SKM-1 treated with dmso at 0.1 percent for 144 hours (cell line): ENCODE results near the gene AKAP7.

Source experiments
- DNase-seq: peaks from one replicate; lab custom pipeline; 2025; ENCODE audit not compliant: unreplicated experiment; lab: John Stamatoyannopoulos, UW

The AKAP7 gene

DNA sequence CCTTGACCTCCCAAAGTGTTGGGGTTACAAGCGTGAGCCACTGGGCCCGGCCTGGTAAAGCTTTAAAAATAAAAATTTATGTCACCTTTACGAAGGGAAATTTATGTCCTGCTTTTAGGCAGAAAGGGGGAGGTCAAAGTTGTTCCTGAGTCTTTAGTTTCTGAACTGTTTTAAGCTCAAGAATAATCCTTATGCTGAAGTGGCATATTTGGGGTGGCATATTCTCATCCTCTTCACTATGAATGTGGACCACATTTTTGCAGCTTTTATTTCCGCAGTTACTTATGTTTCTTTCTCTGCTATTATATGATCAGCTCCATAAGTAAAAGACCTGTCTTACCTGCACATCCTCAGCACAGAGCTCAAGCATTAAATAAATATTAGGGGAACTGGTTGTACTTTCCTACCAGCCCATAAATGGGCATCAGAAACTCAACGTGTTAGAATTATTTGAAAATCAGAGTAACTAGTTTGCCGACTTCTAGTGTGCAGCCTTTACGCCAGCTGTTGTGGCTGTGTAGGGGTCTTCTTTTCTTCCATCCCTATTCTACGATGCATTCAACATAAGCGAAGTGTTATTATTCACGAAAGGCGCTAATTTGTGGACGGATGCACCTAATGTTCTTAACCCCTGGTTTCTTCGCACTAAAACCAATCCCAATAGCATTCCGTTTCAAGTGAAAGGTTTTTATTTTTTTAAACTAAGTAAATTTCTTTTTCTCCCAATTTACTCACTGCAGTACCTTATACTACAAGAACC lies 867 bp upstream of the AKAP7 start:
- no peak for DNase-seq

DNA sequence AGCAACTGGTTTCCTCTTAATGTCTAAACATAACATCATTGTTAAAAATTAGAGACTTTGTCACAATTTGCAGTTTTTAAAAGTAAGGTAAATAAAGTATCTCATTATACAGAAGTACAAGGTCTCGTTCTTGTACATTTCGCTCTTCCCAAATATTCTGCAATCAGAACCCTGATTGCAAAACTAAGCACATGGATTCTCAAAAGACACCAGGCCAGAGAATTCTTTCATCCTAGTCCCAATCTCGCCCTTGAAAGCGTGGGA lies 355 bp upstream of the AKAP7 start:
- DNase-seq = no peak

DNA sequence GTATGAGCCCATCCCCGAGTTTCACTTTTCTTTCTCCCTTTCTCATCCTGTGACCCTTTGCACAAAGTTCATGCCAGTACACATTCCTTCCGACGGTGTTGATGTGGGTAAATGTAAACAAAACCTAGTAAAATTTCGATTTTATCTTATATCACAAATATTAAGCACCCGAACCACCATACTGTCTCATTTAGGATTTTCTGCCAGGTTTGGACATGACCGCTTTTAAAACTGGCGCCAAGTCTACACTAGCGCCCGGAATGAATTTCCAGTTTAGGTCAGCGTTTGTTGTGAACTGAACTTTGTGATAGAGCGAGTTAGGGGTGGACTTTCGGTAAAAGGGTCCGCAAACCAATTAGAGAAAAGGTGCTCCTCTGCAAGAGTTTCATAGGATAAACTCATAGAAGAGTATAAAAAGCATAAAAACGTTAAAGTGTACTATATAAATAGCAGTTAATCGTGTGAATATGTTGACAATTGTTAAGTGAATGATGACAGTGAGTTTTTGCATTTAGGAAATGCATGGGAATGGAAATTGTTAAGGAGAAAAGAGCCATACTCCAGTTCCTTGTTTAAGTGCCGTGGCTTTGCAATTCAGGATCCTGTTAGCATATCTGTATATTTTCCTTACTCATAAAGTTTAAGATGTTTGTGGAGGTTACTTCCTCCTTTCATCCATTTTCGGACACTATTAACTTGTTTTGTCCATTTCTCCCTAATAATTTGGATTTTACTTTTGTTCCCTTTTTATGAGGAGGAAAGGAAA lies 937 bp downstream of the AKAP7 start:
- no peak for DNase-seq

DNA sequence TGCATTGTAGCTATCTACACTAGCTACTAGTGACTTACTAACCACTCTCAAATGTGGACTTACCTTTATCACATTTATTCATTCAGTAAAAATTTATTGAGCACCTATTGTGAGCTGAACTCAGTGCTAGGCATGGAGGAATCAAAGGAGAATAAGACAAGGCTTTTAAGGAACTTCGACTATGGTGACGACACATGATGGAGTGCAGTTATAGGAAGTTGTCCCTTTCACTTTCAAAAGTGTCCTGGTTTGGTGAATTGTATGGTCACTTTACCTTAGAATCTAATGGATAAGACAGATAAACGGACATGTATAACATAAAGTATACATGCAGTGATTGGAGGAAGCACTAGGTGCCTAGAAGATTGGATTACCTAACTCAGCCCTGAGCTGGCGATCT lies 4.3 kb downstream of the AKAP7 start:
- peak; percentile 34 for DNase-seq

DNA sequence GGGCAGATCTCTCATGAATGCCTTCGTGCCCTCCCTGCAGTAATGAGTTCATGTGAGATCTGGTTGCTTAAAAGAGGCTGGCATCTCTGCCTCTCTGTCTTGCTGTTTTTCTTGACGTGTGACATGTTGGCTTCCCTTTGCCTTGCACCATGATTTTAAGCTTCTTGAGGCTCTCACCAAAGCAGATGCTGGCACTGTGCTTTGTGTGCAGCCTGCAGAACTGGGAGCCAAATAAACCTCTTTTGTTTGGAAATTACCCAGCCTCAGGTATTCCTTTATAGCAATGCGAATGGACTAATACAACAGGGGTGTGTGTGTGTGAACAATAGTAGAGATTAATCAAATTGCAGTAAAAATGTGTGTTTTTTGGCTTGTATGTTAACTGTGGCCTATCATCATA lies 8.1 kb downstream of the AKAP7 start:
- no peak for DNase-seq

DNA sequence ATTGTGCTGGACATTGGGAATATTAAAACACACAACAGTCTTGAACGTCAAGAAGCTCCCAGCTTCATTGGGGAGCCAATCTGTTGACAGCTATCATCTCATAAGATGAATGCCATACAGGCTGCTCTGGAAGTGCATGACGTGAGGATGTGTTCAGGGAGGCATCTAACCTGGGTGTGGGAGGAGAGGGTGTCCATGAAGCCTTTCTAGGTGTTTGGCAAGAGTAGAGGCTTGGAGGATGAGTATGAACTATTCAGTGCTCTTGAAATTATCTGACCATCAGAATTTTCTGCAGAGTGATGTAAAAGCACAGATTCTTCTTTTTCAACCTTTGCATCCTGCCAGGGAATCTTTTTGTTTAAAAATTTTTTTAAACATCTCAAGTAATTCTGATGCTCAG lies 11.6 kb downstream of the AKAP7 start:
- no peak for DNase-seq

DNA sequence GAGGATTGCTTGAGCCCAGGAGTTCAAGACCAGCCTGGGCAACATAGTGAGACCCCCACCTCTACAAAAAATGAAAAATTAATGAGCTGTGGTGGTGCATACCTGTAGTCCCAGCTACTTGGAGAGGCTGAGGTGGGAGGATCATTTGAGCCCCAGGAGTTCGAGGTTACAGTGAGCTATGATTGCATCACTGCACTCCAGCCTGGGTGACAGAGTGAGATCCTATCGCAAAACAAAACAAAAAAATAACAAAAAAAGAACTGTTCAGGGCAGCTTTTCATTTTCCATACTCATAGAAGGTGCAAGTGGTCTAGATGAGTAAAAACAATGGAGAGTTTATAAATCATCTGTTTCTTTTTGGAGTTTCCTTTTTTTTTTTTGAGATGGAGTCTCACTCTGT lies 21.1 kb downstream of the AKAP7 start:
- no peak for DNase-seq

DNA sequence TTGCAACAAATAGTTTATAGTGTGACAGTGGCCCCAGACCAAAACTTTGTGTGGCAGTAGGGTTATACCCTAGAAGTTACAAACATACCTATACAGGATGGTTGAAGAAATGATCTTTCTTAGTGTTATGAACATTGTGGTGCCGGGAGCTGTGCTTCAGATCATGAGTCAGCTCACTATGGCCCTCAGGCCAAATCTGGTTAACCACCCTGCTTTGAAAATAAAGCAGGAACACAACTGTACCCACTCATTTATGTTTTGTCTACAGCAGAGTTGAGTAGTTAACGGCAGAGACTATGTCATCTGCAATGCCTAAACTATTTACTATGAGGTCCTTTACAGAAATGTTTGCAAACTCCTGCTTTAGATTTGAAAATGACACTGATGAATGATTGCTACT lies 24.3 kb downstream of the AKAP7 start:
- no peak for DNase-seq

DNA sequence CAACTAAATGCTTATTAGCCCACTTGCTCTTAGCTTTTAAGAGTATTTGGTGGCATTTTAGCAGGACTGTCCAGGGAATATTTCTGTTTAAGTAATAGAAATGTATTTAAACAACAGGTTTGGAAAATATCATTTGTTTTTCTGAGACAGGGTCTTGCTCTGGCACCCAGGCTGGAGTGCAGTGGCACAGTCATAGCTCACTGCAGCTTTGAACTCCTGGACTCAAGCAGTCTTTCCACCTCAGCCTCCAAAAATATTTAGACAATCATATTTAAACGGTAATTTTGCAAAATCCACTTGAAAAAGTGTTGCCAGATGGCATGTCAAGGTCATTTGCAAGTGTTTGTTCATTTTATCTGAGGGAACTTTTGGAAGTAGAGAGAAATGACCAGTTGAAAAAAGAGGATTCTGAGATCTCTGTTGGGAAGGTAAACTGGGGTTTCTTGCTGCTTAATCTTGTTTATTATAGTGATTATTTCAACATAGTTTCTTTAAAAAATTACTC lies 25.0 kb downstream of the AKAP7 start:
- no peak for DNase-seq

DNA sequence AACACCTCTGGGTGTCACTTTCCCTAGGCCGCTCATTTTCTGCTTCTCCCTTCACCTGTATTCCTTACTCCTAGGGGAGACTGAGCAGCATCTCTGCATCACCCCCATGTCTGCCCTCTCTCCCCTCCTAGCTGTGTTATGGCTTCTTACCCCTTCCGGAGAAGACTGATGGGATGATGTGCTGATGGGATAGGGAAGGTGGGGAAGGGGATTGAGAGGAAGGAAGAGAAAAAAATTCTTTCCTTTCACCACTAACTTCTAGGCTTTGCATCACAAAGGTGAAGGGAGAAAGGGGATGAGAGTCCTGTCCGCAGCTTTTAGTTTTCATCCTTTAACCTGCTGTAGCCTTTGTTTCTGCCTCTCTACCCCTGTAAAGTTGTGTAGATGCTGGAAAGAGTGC lies 26.7 kb downstream of the AKAP7 start:
- DNase-seq = no peak

DNA sequence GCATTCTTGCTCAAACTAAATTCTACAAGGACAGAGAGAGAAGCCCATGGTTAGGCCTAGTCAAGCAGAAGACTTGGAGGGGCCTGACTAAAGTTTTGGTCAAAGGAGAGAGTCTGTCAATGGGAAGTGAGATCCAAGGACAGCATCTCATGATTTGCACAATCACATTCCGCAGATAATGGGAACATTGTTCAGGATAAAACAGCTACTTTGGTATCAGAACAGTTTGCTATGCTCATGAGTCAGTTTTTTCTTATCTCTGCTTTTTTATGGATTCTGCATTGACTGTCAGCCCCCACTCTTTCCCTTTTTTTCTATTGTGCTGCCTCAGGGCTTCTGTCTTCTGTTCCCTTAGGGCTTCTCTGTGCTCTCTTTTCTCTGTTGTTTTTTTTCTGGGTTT lies 28.6 kb downstream of the AKAP7 start:
- DNase-seq = no peak

DNA sequence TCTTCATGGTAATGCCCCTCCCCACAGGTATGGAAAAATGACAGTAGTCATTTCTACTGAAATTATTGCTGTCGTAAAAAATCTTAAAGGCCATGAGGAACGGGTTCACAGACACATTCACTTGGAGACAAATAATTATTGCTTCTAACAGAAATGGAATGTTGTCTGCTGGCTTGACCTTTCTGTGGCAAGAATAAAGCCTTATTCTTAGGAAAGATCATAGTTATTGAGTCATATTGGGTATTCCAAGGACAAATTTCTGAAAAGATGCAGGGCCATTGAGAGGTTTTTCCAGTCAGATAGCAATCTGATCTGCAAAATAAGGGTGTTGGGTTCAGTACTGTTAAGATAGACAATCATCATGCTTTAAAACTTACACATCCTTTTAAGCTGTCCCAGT lies 29.2 kb downstream of the AKAP7 start:
- DNase-seq = no peak

DNA sequence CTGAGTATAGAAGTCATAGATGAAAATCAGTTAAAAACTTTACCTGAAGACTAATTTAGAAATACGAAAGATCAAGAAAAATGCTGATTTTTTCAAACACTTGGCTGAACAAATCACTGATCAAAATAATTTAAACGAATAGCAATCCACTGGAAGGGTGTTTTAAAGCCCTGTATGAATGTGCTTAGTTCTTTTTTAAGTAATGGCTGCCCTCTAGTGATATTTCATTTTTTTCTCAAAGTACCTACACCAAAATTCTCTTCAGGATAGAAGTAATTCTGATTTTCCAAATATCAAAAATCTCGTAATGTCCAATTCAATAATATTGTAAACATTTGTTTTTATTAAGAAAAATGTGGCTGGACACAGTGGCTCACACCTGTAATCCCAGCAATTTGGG lies 32.5 kb downstream of the AKAP7 start:
- no peak for DNase-seq

DNA sequence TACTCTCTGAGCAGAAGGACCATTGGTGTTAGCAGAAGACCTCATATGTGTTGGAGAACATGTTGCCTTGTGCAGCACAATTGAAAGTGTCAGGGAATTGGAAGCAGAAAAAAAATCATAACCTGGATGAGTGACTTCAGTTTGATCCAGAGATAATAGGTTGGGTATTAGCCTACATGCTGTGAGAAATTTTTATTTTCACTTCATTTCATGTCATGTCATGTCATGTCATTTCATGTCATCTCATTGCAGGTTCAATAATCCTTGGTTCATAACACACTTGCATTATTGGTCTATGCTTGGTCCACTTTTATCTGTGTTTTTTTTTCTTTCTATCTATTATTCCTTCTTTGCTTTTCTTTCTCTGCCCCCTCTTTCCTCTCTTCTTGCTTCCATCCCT lies 34.3 kb downstream of the AKAP7 start:
- no peak for DNase-seq

DNA sequence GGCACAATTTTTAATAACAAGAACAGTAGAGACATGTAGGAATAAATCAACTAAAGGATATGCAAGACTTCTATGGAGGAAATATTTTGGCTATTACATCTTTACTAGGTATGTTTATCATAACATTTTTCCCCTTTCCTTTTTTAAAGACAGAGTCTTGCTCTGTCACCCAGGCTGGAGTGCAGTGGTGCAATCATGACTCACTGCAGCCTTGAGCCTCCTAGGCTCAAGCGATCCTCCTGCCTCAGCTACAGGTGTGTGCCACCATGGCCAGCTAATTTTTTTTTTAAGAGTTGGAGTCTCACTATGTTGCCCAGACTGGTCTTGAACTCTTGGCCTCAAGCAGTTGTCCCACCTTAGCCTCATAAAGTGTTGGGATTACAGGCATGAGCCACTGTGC lies 37.0 kb downstream of the AKAP7 start:
- no peak for DNase-seq

DNA sequence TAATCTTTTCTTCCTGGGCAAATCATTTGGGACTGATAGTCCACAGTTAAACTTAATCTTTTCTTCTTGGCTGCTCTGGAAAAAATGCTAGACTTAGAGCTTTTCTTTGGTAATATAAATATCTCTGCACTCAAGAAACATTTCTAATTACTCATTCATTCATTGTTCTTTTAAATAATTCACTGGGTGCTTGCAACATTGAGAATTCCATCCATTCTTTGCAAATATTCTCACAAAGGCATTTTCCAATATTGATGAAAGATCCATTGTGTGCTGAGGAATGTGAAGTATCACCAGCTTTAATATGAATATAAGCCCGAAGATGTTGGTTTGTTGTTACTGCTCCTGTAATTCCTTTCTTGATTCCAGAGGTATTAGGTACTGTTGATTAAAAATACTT lies 38.4 kb downstream of the AKAP7 start:
- no peak for DNase-seq

DNA sequence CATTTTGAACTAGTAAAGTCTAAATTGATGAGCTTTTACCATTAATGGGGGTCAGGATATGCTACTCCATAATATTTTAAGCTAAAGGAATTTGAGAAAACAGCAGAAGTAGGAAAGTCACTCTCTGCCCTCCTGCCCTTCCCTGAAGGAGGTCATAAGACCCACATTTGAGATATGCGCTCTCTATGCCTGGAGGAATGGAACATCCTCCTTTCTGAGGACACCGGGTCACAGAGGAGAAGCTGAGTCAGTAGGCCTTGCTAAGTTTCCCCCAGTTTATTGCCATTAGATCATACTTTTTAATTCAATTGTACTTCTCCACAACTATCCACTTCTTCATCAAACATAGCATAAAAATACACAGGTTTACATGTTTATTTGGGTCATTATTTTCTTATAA lies 40.3 kb downstream of the AKAP7 start:
- no peak for DNase-seq

DNA sequence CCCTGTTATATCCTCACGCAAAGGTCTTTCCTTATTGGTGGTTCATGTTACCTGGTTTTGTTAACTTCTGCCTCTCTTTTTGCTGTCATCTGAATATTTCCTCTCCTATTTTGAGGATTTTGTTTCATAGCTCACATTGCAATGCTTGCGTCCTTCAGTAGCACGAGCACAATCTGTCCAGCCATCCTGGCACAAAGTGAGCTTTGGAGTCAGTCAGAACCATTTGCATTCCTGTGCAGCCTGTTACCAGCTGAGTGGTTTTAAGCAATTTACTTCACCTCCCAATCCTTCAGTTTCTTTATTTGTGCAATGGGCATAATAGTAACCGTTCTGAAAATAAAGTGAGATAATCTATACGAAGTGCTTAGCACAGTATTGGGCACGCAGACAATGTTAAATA lies 42.7 kb downstream of the AKAP7 start:
- no peak for DNase-seq

DNA sequence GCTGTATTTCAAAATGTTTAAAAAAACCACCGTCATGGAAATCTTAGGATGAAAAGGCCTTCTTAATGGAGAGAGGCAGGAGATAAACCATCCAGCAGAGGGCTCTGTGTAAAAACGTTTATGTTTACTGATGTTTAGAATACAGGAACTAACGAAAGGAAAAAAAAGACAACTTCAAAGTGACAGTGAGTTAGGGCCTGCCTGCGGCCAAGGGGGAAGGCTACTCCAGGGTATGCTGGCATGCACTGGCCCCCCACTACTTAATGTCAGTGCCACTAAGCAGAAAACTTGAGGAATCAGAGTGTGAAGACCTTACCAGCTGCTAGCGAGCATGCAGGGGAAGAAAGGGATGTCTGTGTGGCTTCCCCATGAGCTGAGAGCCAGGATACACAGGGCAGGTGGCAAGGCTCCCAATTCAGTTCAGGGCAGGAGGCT lies 47.7 kb downstream of the AKAP7 start:
- no peak for DNase-seq

DNA sequence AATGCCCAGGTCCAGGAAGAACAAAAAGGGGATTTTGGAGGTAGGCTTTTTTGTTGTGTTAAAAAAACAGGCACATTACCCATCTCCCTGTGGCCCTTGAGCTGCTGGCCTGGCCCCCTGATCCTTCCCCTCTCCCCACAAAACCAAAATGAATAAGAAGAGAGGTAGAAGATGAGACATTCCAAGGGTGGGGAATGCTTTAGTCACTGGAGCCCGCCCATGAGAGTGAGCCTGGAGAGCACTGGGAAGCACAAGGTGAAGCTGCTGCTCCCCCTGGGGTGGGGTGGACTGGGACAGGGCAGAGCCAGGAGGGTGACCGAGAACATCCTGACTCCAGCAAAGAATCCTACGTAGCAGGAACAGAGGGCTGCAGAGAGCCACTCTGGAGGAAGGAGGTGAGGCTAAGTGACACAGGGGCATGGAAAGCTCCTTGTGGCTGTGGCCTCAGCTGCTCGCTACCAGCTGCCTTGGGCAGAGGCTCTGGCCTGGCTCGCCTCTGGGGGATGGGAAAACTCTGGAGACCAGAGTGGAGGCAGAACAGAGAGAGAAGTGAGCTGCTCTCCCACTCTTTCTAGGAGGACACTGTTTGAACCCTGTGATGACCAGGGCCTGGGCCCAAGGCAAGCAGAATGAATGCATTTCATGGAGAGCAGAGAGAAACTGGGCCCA lies 48.3 kb downstream of the AKAP7 start:
- DNase-seq = no peak

DNA sequence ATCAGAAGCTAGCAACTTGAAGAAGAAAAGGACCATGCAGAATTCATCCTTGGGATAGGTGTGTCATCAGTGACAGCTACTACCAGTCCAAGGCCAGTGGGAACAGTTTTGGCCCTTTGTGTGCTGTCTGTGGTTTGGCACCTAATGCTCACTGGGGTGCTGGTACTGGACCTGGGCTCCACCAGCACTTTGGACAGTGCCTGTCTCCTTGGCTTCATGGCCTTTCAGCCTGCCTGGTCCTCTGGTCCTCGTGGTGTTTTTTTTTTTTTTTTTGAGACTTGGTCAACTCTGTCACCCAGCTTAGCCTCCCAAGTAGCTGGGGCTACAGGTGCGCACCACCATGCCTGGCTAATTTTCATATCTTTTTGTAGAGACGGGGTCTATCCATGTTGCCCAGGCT lies 56.3 kb downstream of the AKAP7 start:
- no peak for DNase-seq

DNA sequence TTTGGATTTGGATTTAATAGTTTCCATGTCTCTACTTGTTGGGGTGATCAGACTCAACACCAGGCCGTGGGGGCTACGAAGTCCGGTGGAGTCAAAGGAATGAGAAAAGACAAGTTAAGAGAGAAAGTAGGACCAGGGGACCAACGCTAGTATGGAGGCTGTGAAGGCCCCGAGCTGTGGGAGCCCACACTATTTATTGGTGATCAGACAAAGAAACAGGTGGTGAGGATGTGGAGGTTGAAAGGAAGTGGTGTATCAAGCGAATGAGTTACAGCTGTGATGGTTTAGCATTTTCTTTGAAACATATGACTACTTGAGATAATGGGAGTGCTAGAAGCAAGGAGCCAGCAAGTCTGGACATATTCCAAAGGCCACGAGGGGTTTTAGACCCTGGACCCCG lies 62.4 kb downstream of the AKAP7 start:
- no peak for DNase-seq
